GM10266 (cell line): Measurements from ENCODE around the gene FAAH2.

Experiments used
- DNase-seq: peaks from one replicate; pipeline ENCODE4 v3.0.0; 2012; ENCODE audit errors: extremely low spot score
- CTCF ChIP-seq: IDR thresholded peaks from 2 replicates; pipeline ENCODE4 v1.5.1; 2012; ENCODE audit warnings: mild to moderate bottlenecking, low read depth; ENCODE audit not compliant: control insufficient read depth, insufficient read depth; ENCODE audit errors: missing control alignments

The FAAH2 gene

GRCh38 chrX:57451426-57452020 lies 165.0 kb downstream of the FAAH2 start:
- DNase-seq: no peak

GRCh38 chrX:57453901-57454300 lies 167.4 kb downstream of the FAAH2 start:
- DNase-seq: peak; percentile 8
- TF ChIP-seq CTCF: peak; percentile 19

More at GRCh38 chrX:57451426-57452020, 165.0 kb downstream of the FAAH2 start:
- TF ChIP-seq CTCF: no peak

- no peak for DNase-seq
- no peak for TF ChIP-seq CTCF
Observed at GRCh38 chrX:57481514-57481913, 195.0 kb downstream of the FAAH2 start.

- no peak for DNase-seq
- TF ChIP-seq CTCF: no peak
Observed at GRCh38 chrX:57516491-57516890, 230.0 kb downstream of the FAAH2 start.

GRCh38 chrX:57519578-57520118 lies 233.1 kb downstream of the FAAH2 start:
- TF ChIP-seq CTCF: no peak
- DNase-seq: no peak

GRCh38 chrX:57528670-57529255 lies 242.3 kb downstream of the FAAH2 start:
- peak; percentile 1 for TF ChIP-seq CTCF
- DNase-seq: peak; percentile 1
